Activated CD4-positive, alpha-beta T cell treated with anti-CD3 and anti-CD28 coated beads, Interleukin-2, Interleukin-4, amounts not matched to agents 100 ng/mL and 50 ng/mL, durations not matched to agents 16 hours and 8 hours (primary cell): ENCODE measurements around the gene REEP1.
"Not testable (repeated sequence)": the region's sequence is repeated elsewhere in the genome, so short reads cannot be mapped to it uniquely, and the experiment has no call there.

Experiments used
- DNase-seq: peaks from one replicate; pipeline ENCODE4 v3.0.0-alpha.2; 2020; ENCODE audit warnings: low spot score

REEP1 gene

GRCh38 chr2:86224645-86225355 is 112.6 kb downstream of the REEP1 start:
- DNase-seq = no peak

DNA sequence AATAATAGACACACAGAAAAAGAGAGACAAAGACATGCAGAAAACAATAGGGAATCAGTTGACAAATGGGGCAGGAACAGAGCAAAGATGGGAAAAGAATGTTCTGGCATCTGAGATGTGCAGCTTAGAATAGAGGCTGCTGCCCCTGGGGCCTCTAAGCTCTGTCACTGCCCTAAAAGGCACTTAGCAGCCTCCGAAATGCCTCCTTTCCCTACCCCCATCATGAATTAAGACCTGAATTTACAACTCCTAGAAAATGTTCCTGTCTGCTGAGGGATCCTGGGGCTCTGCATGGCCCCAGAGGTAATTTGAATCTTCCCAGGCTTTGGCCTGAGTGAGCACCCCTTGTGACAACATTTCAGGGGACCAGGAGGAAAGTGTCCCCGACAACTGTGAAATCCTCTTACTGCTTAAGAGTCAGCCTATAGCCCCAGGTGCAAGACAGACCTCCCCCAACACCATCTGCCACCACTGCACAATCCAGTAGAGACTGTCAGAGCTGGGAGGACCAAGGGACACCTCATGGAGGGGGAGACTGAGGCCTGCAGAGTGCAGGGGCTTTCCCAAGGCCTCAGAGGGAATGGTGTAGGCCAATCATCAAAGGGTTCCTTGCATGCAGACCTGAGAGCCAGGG is 113.4 kb downstream of the REEP1 start:
- DNase-seq = no peak

DNA sequence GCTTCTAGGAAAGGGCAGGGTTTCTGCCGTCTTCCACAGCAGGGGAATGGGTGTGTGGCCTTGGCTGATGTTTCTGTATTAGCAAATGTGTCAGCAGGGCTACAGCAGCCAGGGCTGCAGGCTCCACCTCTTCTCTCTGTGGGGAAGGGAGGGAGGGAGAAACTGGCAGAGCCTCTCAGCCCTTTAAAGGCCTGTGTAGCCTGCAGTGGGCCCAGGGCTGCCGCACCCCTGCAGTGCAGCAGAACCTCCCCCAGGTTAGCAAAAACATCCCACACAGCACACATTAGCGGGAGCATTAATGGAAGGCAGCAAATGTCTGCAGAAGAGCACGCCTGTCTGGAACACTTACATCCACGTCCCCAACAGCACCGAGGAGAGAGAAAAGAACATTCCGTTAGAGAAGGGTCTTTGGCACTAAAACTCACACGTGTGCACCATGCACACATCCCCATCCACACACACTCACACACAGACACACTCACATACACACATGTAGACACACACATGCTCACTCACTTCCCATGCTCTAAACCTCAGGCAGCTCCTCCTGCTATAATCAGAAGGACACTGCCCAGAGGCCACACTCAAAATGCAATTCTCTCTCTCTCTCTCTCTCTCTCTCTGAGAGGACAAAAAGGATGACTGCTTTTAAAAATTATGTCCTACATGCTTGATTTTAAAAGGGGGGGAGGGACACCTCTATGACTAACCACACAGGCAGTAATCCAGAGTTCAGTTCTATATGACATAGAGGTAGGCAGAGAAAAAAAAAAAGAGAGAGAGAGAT is 114.1 kb downstream of the REEP1 start:
- DNase-seq = no peak

DNA sequence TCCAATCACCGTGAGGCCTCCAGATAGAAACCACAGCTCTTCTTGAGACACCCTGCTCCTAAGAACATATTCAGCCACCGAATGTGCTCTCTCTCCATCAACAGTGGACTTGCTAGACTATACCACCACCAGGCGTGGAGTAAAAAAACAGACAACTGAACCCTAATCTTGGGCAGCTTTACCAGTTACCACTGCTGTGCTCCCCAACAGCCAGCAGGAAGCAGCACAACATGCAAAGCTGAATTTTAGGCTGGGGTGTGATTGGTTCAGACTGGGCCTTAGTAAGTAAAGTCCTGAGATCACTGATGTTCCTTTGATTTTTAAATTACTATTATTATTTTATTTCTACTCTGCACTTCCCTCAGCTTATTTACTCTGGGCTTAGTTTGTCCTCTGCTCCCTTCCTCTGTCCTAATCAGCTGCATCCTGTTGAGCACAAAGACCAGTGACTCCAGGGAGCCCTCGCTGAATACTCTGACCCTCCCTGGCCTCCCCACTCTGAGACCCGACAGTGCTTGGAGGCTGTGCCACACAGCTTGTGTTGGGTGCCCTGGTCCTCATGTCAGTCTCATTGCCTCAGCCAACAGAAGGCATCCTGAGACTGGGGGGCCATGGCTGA is 116.3 kb downstream of the REEP1 start:
- DNase-seq = peak; percentile 69

- DNase-seq = no peak
Measured at GRCh38 chr2:86219896-86220295, 117.5 kb downstream of the REEP1 start.

- no peak for DNase-seq
Measured at GRCh38 chr2:86218124-86218523, 119.3 kb downstream of the REEP1 start.

DNA sequence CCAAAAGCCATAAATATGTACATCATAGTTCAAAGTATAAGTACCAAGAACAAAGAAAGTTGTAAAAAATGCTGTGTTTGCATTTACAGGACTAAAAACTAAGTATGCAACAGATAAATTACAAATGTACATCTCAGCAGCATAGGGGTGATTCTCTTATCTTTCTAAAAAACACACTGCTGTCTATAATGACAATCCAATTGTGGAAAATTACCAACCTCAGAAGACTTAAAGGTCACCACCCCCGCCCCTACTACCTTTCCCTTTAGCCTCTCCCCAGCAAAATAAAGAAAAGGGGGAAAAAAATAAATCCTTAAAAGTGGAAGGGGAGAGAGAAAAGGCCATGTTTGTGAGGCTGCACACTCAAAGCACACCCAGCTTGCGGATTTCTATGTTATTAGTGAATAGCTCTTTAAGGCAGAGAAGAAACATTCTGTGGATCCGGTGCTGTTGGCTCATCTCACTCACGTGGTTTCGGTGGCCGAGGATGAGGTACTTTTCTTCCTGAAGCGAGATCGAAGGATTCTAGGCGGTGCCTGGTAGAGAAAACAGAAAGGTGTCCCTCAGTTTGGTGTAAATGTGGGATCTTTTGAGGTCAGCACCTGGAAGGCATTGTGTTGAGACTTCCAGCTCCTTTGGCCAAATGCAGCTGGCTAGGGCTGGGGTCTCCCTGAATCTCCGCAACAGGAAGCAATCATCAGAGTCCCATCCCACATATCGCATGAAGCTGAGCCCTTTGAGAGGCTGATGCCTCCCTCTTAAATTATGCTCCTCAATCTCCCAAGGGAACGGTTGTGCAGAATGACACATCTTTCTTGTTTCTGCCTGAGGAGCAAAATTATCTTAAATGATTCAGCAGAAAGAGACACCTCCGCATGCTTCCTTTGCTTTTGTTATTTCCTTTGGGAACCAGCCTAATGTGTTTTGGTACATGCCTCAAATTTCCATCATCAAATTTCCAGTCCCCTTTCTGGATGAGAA is 120.6 kb downstream of the REEP1 start:
- no peak for DNase-seq

DNA sequence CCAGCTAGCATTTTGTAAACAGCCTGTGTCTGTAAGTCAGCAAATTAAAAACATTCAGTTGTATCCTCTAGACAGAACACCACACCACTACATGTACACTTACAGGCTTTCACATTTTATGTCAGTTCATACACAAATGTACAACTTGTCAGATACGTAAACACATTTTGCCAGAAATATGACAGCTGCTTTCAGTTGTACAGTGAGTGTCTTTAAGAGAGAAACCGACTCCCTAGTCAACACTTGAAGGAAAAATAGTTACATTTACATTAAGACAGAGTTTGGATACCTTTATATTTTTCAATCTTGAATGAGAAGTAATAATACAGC is 123.0 kb downstream of the REEP1 start:
- no peak for DNase-seq

- DNase-seq = no peak
Measured at GRCh38 chr2:86213699-86214502, 123.5 kb downstream of the REEP1 start.

DNA sequence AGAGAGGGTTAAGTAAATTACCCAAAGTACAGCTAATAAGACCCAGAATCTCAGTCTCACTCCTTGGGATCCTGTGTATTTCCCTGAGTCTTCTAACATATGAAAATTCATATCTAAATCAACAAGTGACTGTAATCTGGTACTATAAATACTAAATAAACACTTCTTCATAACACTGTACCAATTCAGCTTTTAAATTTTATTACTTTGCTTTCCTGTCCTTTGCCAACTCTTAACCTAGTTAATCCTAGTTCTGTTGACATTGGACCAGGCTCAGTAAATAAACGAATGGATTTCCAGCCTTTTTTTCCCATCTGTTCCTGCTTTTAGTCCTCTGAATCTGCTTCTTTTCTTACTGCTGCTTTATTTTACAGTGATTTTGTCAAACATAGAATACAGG is 124.4 kb downstream of the REEP1 start:
- DNase-seq = no peak

GRCh38 chr2:86211796-86212188 is 125.6 kb downstream of the REEP1 start:
- no peak for DNase-seq

- DNase-seq = no peak
Measured at GRCh38 chr2:86211033-86211795, 126.2 kb downstream of the REEP1 start.

DNA sequence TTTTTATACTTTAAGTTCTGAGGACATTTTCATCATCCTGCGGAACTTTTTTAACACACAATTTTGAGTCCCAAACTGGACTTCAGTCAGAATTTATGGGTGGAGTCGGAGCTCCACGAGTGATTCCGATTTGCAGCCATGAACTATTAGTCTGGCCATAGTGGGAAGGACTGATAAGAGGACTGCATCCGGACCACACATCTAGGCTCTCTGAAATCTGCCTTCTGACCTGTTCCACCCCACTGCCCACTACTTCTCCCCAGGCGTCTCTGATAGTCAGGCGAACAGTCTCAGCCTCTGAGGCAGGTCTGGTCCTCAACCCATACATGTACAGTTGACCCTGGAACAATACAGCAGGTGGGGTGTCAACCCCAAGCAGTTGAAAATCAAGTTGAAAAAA is 133.0 kb downstream of the REEP1 start:
- DNase-seq = no peak

DNA sequence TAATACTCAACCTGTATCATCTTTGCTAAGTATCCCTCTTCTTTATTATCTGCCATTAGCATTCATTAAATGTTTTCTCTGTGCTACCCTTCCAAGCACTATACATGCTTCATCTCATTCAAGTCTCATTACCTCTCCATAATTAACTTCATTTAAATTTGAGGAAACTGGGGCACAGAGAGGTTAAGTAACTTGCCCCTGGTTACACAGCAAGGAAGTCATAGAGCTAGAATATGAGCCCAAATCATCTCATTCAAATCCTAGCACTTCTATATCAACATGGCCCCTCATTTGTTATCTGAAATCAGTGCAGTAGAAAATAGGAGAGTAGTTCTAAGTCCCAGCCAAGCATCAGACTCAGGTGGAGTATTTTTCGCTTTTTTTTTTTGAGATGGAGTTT is 133.8 kb downstream of the REEP1 start:
- no peak for DNase-seq

- no peak for DNase-seq
Measured at GRCh38 chr2:86202702-86203101, 134.7 kb downstream of the REEP1 start.

DNA sequence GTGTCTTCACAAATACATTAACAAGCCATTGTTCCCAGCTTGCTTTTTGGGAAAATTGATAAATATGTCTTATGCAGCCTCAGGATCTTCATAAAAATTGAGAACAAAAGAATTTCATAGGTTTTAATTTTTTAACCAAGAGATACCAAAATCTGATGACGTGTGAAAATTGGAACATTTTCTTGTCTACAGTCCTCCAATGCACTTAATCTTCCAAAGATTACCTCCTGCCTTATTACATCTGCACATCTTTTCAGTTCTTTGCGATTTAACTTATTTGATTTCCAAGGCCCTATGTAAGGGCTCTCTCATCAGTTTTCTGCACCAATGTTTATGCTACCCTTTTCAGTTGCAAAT is 135.1 kb downstream of the REEP1 start:
- no peak for DNase-seq

- no peak for DNase-seq
Measured at GRCh38 chr2:86201671-86202335, 135.6 kb downstream of the REEP1 start.

GRCh38 chr2:86200564-86200963 is 136.9 kb downstream of the REEP1 start:
- DNase-seq = not testable (repeated sequence)

GRCh38 chr2:86199834-86200177 is 137.6 kb downstream of the REEP1 start:
- no peak for DNase-seq
